Stimulated activated CD4-positive, alpha-beta T cell treated with anti-CD3 and anti-CD28 coated beads, Interleukin-4, amount 100 ng/mL, for 48 hours (primary cell): ENCODE results near the gene MTMR2.
A peak's percentile ranks its signal among the peaks of the same experiment; 100 is the strongest.
"Not testable (repeated sequence)": the region's sequence is repeated elsewhere in the genome, so short reads cannot be mapped to it uniquely, and the experiment has no call there.

ENCODE experiments used
- DNase-seq, 2 donors: peaks; one replicate each; pipeline ENCODE4 v3.0.0-alpha.2; 2020; ENCODE audit warnings: low read depth in 2 of 2

Gene MTMR2

GRCh38 chr11:95816037-95816436 lies 107.9 kb downstream of the MTMR2 start:
- DNase-seq, result no peak

GRCh38 chr11:95811052-95811451 lies 112.9 kb downstream of the MTMR2 start:
- not testable (repeated sequence) for DNase-seq

GRCh38 chr11:95806464-95806863 lies 117.4 kb downstream of the MTMR2 start:
- not testable (repeated sequence) for DNase-seq

- no peak for DNase-seq
Observed at GRCh38 chr11:95805869-95806268, 118.0 kb downstream of the MTMR2 start.

GRCh38 chr11:95803973-95804372 lies 119.9 kb downstream of the MTMR2 start:
- no peak for DNase-seq

GRCh38 chr11:95802806-95803205 lies 121.1 kb downstream of the MTMR2 start:
- DNase-seq, result no peak

GRCh38 chr11:95800438-95800837 lies 123.5 kb downstream of the MTMR2 start:
- no peak for DNase-seq

GRCh38 chr11:95799546-95799945 lies 124.4 kb downstream of the MTMR2 start:
- no peak for DNase-seq

- no peak for DNase-seq
Observed at GRCh38 chr11:95796501-95796900, 127.4 kb downstream of the MTMR2 start.

- DNase-seq, result no peak
Observed at GRCh38 chr11:95795627-95796295, 128.1 kb downstream of the MTMR2 start.

GRCh38 chr11:95794086-95794485 lies 129.8 kb downstream of the MTMR2 start:
- DNase-seq, result no peak

GRCh38 chr11:95793116-95793515 lies 130.8 kb downstream of the MTMR2 start:
- no peak for DNase-seq

- DNase-seq, result no peak
Observed at GRCh38 chr11:95792700-95793099, 131.2 kb downstream of the MTMR2 start.

GRCh38 chr11:95792200-95792599 lies 131.7 kb downstream of the MTMR2 start:
- DNase-seq, result no peak

- no peak for DNase-seq
Observed at GRCh38 chr11:95791709-95792033, 132.2 kb downstream of the MTMR2 start.

GRCh38 chr11:95790933-95791708 lies 132.8 kb downstream of the MTMR2 start:
- peak; percentile 36 to 55 for DNase-seq

GRCh38 chr11:95790123-95790932 lies 133.6 kb downstream of the MTMR2 start, which contains the start of gene CEP57:
Gene CEP57 (plus strand): TSS chr11:95790498. CDS start chr11:95790699, 201 bp downstream.
- DNase-seq, result peak; percentile 92 to 95

GRCh38 chr11:95789506-95790122 lies 134.3 kb downstream of the MTMR2 start, which contains the start of gene FAM76B:
Gene FAM76B (minus strand): TSS chr11:95789782. CDS start chr11:95789478, 304 bp downstream.
- DNase-seq, result peak; percentile 86 to 93

- peak; percentile 6 to 8 for DNase-seq
Observed at GRCh38 chr11:95788921-95789505, 134.9 kb downstream of the MTMR2 start.
